ENCODE measurements around the gene SPEN. TPM values are rescaled to one million over a fixed set of nuclear protein-coding genes. Genes with fewer than 3 reads are reported as not detected.

The SPEN gene
- total RNA-seq, 1 donor from 2014 or later, result 20.8 TPM

DNA sequence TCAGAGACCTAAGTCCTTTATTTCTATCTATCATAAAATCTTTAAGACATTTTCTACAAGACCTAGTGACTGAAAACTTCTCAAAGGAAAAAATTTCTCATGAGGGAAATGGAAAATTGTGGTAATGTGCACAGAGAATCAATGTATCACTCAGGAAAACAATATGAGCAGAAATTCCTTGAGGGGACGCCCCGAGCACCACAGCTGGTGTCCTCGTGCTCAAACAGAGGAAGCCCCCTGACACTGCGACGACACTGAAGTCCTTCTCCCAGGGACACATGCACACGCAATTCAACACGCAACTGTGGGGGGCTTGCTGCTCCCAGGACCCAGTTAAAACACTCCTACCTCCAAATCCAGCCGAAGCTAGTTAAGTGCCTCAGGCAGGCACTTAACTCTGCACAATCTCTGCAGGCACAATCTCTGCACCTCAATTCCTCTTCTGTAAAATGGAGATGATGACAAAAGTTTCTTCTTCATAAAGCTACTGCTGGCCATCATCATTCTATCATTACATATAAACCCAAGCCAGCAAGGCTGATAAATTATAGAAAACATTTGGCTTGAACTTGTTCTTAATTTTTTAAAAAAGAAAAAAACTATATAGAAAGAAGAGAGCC lies 112.4 kb downstream of the SPEN start:
- H3K36me3 ChIP-seq, result peaks cover 5% of the 10 kb centered on the region
- intact Hi-C loops (cut with micrococcal nuclease), result no loop called here
- peaks cover 68% of the 10 kb centered on the region for H3K4me1 ChIP-seq
- no peaks in the 10 kb centered on the region for H3K9me3 ChIP-seq (replicated peaks)
- TF ChIP-seq, protein P1, sequence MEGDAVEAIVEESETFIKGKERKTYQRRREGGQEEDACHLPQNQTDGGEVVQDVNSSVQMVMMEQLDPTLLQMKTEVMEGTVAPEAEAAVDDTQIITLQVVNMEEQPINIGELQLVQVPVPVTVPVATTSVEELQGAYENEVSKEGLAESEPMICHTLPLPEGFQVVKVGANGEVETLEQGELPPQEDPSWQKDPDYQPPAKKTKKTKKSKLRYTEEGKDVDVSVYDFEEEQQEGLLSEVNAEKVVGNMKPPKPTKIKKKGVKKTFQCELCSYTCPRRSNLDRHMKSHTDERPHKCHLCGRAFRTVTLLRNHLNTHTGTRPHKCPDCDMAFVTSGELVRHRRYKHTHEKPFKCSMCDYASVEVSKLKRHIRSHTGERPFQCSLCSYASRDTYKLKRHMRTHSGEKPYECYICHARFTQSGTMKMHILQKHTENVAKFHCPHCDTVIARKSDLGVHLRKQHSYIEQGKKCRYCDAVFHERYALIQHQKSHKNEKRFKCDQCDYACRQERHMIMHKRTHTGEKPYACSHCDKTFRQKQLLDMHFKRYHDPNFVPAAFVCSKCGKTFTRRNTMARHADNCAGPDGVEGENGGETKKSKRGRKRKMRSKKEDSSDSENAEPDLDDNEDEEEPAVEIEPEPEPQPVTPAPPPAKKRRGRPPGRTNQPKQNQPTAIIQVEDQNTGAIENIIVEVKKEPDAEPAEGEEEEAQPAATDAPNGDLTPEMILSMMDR (IDR thresholded peaks at IDR 0.05; ENCODE audit: borderline replicate concordance), result no peak
- H3K27me3 ChIP-seq (ENCODE audit: low read depth), result no peaks in the 10 kb centered on the region
- H3K4me3 ChIP-seq, result no peak overlapping the region
- DNase-seq, result no peak
- no peak overlapping the region for H3K27ac ChIP-seq (replicated peaks)

DNA sequence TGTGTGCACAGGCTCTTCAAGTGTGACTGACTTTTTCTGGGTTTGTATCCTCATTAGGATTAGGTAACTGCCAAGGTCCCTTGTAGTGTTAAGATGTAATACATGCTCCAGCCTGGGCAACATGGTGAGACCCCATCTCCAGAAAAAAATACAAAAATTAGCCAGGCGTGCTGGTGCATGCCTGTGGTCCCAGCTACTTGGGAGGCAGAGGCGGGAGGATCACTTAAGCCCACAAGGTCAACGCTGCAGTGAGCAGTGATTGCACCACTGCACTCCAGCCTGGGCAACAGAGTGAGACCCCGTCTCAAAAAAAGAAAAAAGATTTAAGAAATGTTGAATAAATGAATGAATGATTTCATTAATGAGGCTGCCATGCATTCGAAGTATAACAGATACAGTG lies 113.3 kb downstream of the SPEN start:
- H3K27me3 ChIP-seq (ENCODE audit: low read depth), result no peaks in the 10 kb centered on the region
- H3K36me3 ChIP-seq, result peaks cover 5% of the 10 kb centered on the region
- no peaks in the 10 kb centered on the region for H3K9me3 ChIP-seq (replicated peaks)
- peaks cover 73% of the 10 kb centered on the region for H3K4me1 ChIP-seq
- H3K27ac ChIP-seq (replicated peaks), result no peak overlapping the region
- intact Hi-C loops (cut with micrococcal nuclease), result no loop called here
- no peak overlapping the region for H3K4me3 ChIP-seq
- TF ChIP-seq, protein P1 (IDR thresholded peaks at IDR 0.05; ENCODE audit: borderline replicate concordance), result no peak
- no peak for DNase-seq

DNA sequence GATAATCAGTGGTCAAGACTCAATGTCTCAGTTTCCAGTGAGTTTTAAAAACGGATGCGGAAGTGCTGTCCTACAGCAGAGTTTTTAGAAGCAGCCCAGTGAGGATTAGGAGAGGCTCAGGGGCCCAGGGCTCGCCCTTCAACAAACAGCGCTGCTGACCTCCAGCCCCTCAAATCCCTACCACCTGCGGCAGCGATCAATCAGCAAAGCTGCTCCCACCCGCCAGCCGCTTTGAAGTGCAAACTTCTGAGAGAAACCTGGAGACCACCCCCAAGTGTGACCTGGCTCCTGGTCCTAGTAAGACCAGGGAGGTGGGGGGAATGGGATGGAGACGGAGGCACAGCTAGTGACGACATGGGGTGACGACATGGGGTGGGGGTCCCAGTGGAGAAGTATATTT lies 114.0 kb downstream of the SPEN start:
- H3K4me3 ChIP-seq, result no peak overlapping the region
- TF ChIP-seq, protein P1 (IDR thresholded peaks at IDR 0.05; ENCODE audit: borderline replicate concordance), result no peak
- peaks cover 73% of the 10 kb centered on the region for H3K4me1 ChIP-seq
- no peaks in the 10 kb centered on the region for H3K9me3 ChIP-seq (replicated peaks)
- peaks cover 5% of the 10 kb centered on the region for H3K36me3 ChIP-seq
- intact Hi-C loops (cut with micrococcal nuclease), result no loop called here
- no peak overlapping the region for H3K27ac ChIP-seq (replicated peaks)
- H3K27me3 ChIP-seq (ENCODE audit: low read depth), result no peaks in the 10 kb centered on the region
- DNase-seq, result no peak

DNA sequence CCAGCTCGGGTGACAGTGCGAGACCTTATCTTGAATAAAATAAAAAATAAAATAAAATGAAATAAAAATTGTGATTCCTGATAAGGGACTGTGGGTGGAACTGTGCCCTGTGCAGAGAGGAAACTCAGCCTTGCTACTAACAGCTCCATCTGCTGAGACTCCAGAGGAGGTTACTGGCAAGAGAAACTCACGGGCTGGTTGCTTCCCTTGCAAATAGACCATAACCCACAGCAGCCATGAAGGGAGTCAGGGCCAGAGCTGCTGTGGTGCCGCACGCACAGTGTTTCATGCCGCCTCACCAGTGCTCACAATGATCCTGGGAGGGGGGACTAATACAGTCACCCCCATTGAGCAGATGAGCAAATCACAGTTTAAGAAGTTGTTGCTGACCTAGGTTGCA lies 114.7 kb downstream of the SPEN start:
- TF ChIP-seq, protein P1 (IDR thresholded peaks at IDR 0.05; ENCODE audit: borderline replicate concordance), result no peak
- intact Hi-C loops (cut with micrococcal nuclease), result no loop called here
- Histone ChIP-seq H3K27ac (replicated peaks) (no peak overlapping the region), H3K4me3 (no peak overlapping the region), H3K4me1 (peaks cover 77% of the 10 kb centered on the region), H3K36me3 (peaks cover 5% of the 10 kb centered on the region), H3K27me3 (ENCODE audit: low read depth) (no peaks in the 10 kb centered on the region), H3K9me3 (replicated peaks) (no peaks in the 10 kb centered on the region)
- no peak for DNase-seq

DNA sequence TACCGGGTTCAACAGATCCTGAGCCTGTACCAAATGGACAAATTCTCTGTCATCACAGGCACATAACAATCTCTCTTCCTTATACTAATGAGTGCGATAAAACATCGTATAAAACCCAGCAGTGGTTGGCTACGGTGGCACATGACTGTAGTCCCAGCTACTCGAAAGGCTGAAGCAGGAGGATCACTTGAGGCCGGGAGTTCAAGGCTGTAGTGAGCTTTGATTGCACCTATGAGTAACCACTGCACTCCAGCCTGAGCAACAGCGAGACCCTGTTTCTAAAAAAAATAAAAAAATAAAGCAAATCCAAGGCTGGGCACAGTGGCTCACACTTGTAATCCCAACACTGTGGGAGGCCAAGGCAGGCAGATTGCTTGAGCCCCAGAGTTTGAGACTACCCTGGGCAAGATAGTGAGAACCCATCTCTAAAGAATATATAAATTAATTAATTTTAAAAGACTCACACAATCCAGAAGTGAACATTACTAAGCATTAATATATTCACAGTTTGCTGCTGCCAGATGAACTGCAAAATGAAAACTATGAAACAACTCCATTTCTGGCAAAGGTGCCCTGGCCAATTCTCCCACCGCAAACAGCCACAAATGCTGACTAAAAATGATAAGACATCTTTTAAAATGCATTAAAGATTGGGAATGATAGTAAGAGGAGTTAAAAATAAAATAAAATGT lies 115.3 kb downstream of the SPEN start:
- Histone ChIP-seq H3K9me3 (replicated peaks) (no peaks in the 10 kb centered on the region), H3K27ac (replicated peaks) (no peak overlapping the region), H3K4me1 (peaks cover 73% of the 10 kb centered on the region), H3K36me3 (no peaks in the 10 kb centered on the region), H3K4me3 (no peak overlapping the region), H3K27me3 (ENCODE audit: low read depth) (no peaks in the 10 kb centered on the region)
- TF ChIP-seq, protein P1 (IDR thresholded peaks at IDR 0.05; ENCODE audit: borderline replicate concordance), result no peak
- no peak for DNase-seq
- intact Hi-C loops (cut with micrococcal nuclease), result no loop called here

Measured in left ventricle myocardium inferior (tissue), 1 donor.